ENCODE measurements around the gene PRKACB. TPM values are rescaled to one million over a fixed set of nuclear protein-coding genes. Genes with fewer than 3 reads are reported as not detected.
"Not testable (repeated sequence)": the region's sequence is repeated elsewhere in the genome, so short reads cannot be mapped to it uniquely, and the experiment has no call there.

PRKACB gene
- total RNA-seq, 2 donors from 2014 or later = 25.2 to 35.0 TPM

GRCh38 chr1:84280912-84281311, 136.8 kb downstream of the PRKACB start:
- DNase-seq (ENCODE audit: low spot score) = no peak
- no peaks in the 10 kb centered on the region for H3K9me3 ChIP-seq
- TF ChIP-seq CTCF (IDR thresholded peaks at IDR 0.05) = no peak
- H3K27ac ChIP-seq = no peak overlapping the region
- H3K27me3 ChIP-seq = no peaks in the 10 kb centered on the region
- no peaks in the 10 kb centered on the region for H3K36me3 ChIP-seq
- no peaks in the 10 kb centered on the region for H3K4me1 ChIP-seq
- no peak overlapping the region for H3K4me3 ChIP-seq

GRCh38 chr1:84282780-84283333, 138.8 kb downstream of the PRKACB start:
- no peak for TF ChIP-seq CTCF (IDR thresholded peaks at IDR 0.05)

GRCh38 chr1:84283381-84283780, 139.3 kb downstream of the PRKACB start:
- Histone ChIP-seq H3K27me3 (no peaks in the 10 kb centered on the region), H3K4me1 (no peaks in the 10 kb centered on the region), H3K36me3 (no peaks in the 10 kb centered on the region), H3K4me3 (no peak overlapping the region), H3K9me3 (peaks cover 0 to 16% of the 10 kb centered on the region in 2 donors), H3K27ac (no peak overlapping the region)
- no peak for TF ChIP-seq CTCF (IDR thresholded peaks at IDR 0.05)
- no peak for DNase-seq (ENCODE audit: low spot score)

More at GRCh38 chr1:84282780-84283333, 138.8 kb downstream of the PRKACB start:
- H3K27me3 ChIP-seq = no peaks in the 10 kb centered on the region
- DNase-seq (ENCODE audit: low spot score) = no peak
- no peaks in the 10 kb centered on the region for H3K4me1 ChIP-seq
- no peak overlapping the region for H3K27ac ChIP-seq
- peaks cover 0 to 10% of the 10 kb centered on the region in 2 donors for H3K9me3 ChIP-seq
- H3K4me3 ChIP-seq = no peak overlapping the region
- H3K36me3 ChIP-seq = no peaks in the 10 kb centered on the region

GRCh38 chr1:84286071-84286470, 142.0 kb downstream of the PRKACB start:
- no peaks in the 10 kb centered on the region for H3K27me3 ChIP-seq
- peaks cover 0 to 22% of the 10 kb centered on the region in 2 donors for H3K9me3 ChIP-seq
- no peak for DNase-seq (ENCODE audit: low spot score)
- no peak overlapping the region for H3K4me3 ChIP-seq
- no peaks in the 10 kb centered on the region for H3K36me3 ChIP-seq
- TF ChIP-seq CTCF (IDR thresholded peaks at IDR 0.05) = no peak
- H3K27ac ChIP-seq = no peak overlapping the region
- no peaks in the 10 kb centered on the region for H3K4me1 ChIP-seq

GRCh38 chr1:84287389-84287788, 143.3 kb downstream of the PRKACB start:
- H3K27ac ChIP-seq, H3K36me3 ChIP-seq: not testable (repeated sequence)

More at GRCh38 chr1:84287389-84287788, 143.3 kb downstream of the PRKACB start:
- H3K27me3 ChIP-seq; H3K4me1 ChIP-seq; DNase-seq (ENCODE audit: low spot score); H3K4me3 ChIP-seq: not testable (repeated sequence)
- H3K9me3 ChIP-seq = peaks cover 0 to 22% of the 10 kb centered on the region in 2 donors

Other genes with a start within 250 kb of the PRKACB start
- 10 to 100 TPM; 10.8 to 17.4 TPM for gene TTLL7, start 145.1 kb upstream of the PRKACB start, total RNA-seq
- 1 to 10 TPM in 1 of 2 donors, under 1 TPM in 1; 0.59 to 1.1 TPM for gene SAMD13, start 157.4 kb downstream of the PRKACB start, total RNA-seq